ENCODE results near the gene LRRC8A.
A peak's percentile ranks its signal among the peaks of the same experiment; 100 is the strongest.

LRRC8A gene

DNA sequence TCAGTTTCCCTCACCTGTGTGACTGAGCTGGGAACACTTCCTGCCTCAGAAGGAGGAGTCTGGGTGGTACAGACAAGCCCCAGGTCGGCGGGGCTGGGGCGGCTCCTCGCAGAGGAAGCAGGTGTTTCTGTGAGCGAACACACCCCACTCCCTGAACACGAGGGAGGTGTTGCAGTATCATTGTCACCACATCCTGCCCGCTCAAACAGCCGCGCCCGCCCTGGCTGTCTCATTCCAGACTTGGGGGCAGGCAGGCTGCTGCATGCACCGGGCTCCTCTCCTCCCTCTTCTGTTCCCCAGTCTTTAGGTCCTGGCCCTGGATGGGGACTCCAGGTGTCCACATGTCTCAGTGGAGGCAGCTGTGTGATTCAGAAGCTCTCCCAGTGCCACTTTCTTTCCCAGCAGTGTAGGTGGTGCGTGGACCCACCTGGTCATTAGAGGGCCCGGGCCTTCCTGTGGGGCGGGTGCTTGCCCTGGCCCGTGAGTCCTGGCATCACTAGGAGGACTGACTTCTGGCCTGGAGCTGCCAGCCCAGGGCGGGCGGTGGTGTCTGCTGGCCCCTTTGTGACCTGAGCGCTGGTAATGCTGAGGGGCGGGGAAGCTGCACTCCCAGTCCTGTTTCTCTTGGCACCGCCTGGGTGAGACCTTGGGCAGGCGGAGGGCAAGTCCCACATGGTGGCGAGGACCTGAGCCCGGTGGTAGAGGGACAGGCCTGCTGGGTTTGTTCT, 20.6 kb downstream of the LRRC8A start:
- DNase-seq: no peak

DNA sequence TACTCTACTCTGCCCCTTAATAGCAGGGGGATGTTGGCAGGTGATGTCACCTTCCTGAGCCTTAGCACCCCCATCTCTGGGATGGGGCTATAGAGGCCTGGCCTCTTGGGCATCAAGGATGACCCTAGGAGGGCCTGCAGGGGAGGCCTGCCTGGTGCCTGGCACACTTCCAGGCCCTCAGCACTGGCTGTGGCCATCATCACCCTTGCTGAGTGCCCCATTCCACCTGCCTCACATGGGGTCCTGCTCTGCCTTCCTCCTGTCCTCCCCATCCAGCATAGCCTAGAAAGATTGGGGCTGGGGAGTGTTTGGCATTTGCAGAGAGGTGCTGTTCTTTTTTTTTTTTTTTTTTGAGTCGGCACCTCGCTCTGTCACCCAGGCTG, 21.1 kb downstream of the LRRC8A start:
- DNase-seq: no peak

GRCh38 chr9:128903871-128904620, 22.1 kb downstream of the LRRC8A start:
- DNase-seq: no peak

GRCh38 chr9:128905964-128906363, 24.0 kb downstream of the LRRC8A start:
- no peak for DNase-seq

- DNase-seq: no peak
These were observed 24.8 kb downstream of the LRRC8A start for GRCh38 chr9:128906741-128907140.

GRCh38 chr9:128908372-128908771, 26.4 kb downstream of the LRRC8A start:
- no peak for DNase-seq

- DNase-seq: no peak
These were observed 27.9 kb downstream of the LRRC8A start for GRCh38 chr9:128909859-128910258.

DNA sequence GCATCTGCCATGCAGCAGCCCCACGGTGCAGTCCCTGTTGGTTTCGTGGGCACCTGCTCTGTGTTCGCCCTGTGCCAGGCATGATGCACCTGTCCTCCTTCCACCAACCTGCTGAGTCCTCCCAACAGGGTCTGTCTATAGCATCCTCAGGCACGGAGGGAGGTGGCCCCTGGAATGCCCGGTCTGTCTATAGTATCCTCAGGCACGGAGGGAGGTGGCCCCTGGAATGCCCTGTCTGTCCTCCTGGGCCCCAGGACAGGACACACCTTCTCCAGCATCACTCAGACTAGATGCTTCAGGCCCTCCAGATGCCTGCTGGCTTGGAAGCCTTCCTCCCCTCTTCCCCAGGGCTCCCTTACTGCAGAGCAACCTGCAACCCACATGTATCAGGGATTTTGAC, 29.0 kb downstream of the LRRC8A start:
- DNase-seq: no peak

- no peak for DNase-seq
These were observed 29.6 kb downstream of the LRRC8A start for GRCh38 chr9:128911529-128912035.

- DNase-seq: no peak
These were observed 30.4 kb downstream of the LRRC8A start for GRCh38 chr9:128912270-128912853.

- no peak for DNase-seq
These were observed 31.3 kb downstream of the LRRC8A start for GRCh38 chr9:128913048-128913900.

GRCh38 chr9:128913995-128914772, 32.3 kb downstream of the LRRC8A start:
- DNase-seq: no peak

DNA sequence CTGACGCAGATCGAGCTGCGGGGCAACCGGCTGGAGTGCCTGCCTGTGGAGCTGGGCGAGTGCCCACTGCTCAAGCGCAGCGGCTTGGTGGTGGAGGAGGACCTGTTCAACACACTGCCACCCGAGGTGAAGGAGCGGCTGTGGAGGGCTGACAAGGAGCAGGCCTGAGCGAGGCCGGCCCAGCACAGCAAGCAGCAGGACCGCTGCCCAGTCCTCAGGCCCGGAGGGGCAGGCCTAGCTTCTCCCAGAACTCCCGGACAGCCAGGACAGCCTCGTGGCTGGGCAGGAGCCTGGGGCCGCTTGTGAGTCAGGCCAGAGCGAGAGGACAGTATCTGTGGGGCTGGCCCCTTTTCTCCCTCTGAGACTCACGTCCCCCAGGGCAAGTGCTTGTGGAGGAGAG, 34.3 kb downstream of the LRRC8A start:
- DNase-seq: no peak

DNA sequence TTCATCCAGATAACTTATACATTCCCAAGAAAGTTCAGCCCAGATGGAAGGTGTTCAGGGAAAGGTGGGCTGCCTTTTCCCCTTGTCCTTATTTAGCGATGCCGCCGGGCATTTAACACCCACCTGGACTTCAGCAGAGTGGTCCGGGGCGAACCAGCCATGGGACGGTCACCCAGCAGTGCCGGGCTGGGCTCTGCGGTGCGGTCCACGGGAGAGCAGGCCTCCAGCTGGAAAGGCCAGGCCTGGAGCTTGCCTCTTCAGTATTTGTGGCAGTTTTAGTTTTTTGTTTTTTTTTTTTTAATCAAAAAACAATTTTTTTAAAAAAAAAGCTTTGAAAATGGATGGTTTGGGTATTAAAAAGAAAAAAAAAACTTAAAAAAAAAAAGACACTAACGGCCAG, 34.8 kb downstream of the LRRC8A start:
- no peak for DNase-seq

DNA sequence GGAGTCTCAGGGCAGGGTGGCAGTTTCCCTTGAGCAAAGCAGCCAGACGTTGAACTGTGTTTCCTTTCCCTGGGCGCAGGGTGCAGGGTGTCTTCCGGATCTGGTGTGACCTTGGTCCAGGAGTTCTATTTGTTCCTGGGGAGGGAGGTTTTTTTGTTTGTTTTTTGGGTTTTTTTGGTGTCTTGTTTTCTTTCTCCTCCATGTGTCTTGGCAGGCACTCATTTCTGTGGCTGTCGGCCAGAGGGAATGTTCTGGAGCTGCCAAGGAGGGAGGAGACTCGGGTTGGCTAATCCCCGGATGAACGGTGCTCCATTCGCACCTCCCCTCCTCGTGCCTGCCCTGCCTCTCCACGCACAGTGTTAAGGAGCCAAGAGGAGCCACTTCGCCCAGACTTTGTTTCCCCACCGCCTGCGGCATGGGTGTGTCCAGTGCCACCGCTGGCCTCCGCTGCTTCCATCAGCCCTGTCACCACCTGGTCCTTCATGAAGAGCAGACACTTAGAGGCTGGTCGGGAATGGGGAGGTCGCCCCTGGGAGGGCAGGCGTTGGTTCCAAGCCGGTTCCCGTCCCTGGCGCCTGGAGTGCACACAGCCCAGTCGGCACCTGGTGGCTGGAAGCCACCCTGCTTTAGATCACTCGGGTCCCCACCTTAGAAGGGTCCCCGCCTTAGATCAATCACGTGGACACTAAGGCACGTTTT, 35.4 kb downstream of the LRRC8A start:
- DNase-seq: no peak

GRCh38 chr9:128918921-128919320, 37.0 kb downstream of the LRRC8A start:
- no peak for DNase-seq

- DNase-seq: no peak
These were observed 37.6 kb downstream of the LRRC8A start for GRCh38 chr9:128919402-128920089.

DNA sequence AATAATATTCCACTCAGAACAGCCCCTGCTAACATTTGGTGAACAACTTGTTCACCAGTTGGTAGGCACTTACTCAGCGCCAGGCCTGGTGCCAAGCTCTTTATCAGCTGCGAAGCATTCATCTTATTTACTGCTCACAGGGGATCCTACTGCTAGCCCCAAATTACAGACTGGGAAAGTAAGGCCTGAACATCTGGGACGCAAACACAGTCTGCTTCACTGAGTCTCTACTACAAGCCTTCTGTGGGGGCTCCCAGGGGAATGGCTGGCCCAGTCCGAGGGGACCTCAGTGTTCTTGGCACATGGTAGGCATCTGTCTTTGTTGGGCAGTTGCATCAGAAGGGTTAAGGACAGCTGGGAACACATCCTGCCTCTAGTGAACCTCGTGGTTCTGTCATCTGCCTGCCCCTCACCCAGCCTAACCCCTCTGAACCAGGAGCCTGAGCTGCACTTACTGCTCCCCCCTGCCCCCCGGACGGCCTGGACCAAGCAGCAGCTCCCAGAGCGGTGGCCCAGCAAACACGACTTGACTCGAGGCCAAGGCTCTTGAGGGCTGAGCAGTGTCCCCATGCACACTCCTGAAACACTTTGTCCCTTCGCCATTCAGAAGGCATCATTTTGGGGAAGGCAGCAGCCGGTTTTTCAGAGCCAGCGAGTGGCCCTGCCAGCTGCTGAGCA, 38.6 kb downstream of the LRRC8A start, which contains the start of gene PHYHD1:
Gene PHYHD1 (plus strand): TSS at position 602 of the 678 bp plus-strand sequence. CDS start 1,342 bp downstream, outside the sequence.
- DNase-seq: peak; percentile 95

DNA sequence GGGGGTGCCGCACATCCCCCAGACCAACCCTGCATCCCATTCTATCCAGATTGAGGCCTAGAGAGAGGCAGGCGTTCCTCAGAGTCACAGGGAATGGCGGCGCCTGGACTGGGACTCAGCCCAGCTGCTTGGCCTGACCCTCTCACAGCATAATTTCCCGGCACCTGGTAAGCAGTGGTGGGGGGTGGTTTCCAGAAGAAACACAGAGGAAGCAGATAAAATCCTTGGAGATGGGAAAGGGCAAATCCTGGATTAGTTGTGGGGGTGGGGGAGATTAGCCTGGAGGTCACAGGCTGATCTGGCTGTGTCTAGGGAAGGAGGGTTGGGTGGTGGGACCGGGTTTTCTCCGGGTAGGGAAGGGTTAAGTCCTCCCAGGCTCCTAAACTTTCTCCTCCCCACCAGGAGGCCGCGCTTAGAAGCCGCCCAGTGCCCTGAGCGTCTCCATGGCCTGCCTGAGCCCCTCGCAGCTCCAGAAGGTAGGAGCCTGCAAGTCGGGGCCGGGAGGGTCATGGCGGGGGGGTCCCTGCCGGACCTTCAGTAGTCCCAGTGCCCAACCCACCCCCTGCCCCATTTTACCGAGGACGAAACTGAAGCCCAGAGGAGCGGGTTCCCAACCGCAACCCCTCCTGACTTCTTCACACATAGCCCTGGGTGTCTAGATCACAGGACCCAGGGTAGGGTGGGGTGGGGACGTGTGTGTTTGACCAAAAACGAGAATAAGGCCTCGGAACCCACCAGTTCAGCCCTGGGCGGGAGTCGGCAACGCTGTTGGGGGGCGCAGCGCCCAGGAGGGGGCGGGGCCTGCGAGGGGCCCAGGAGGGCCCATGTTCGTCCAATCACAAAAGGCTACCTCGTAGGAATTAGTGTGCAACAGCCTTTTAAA, 40.2 kb downstream of the LRRC8A start:
- no peak for DNase-seq
